IMR-90 (cell line): ENCODE measurements around the gene PLA2G4B. TPM values are rescaled to one million over a fixed set of nuclear protein-coding genes. Genes with fewer than 3 reads are reported as not detected.

Source experiments
- ATAC-seq: fragments of 200-7000 bp; cut with Tn5 transposase; 2 replicates; pipeline ENCODE4 v1.9.1; 2020; ENCODE audit warnings: low read depth, mild to moderate bottlenecking, moderate library complexity
- BruUV-seq: library from RNA; stranded (reverse); fragments of 400-500 nt; replicated peaks from 2 replicates; lab custom pipeline; 2021; lab: Mats Ljungman, UMichigan
- CTCF ChIA-PET: fragments of 300-600 bp; formaldehyde crosslinking; extraction: SDS; loops from one replicate; lab custom pipeline; 2021; ENCODE audit warnings: antibody characterized with exemption; lab: Yijun Ruan, JAX
- POLR2A ChIA-PET: fragments of 300-600 bp; sonication (Branson Sonifier 250); formaldehyde crosslinking; loops from one replicate; lab custom pipeline; 2022; ENCODE audit warnings: antibody characterized with exemption; ENCODE audit not compliant: unreplicated experiment; lab: Charles Lee
- DNase-seq: peaks from one replicate; pipeline ENCODE4 v3.0.0; 2013
- H2AFZ ChIP-seq: replicated peaks from 2 replicates; pipeline ENCODE3; 2013; ENCODE audit warnings: low read length, mild to moderate bottlenecking; ENCODE audit not compliant: poor library complexity
- H2AK5ac ChIP-seq: 2 replicates; pipeline ENCODE4 v1.6.1; 2013; ENCODE audit warnings: low read depth, low read length, inconsistent platforms
- H2AK9ac ChIP-seq: replicated peaks from 2 replicates; pipeline ENCODE3; 2013; ENCODE audit warnings: mild to moderate bottlenecking, low read depth, low read length, moderate library complexity; ENCODE audit not compliant: poor library complexity
- H2BK120ac ChIP-seq: 2 replicates; pipeline ENCODE4 v1.6.1; 2013; ENCODE audit warnings: low read depth, low read length, inconsistent platforms
- H2BK15ac ChIP-seq: 3 replicates; pipeline ENCODE4 v1.6.1; 2013; ENCODE audit warnings: low read depth, low read length, inconsistent platforms
- H2BK20ac ChIP-seq: 2 replicates; pipeline ENCODE4 v1.6.1; 2013; ENCODE audit warnings: low read depth, mild to moderate bottlenecking, inconsistent platforms, low read length, moderate library complexity
- H2BK5ac ChIP-seq: 2 replicates; pipeline ENCODE4 v1.6.1; 2013; ENCODE audit warnings: mild to moderate bottlenecking, low read depth, low read length, inconsistent platforms; ENCODE audit not compliant: poor library complexity, severe bottlenecking
- H3K14ac ChIP-seq: replicated peaks from 2 replicates; pipeline ENCODE4 v1.6.1; 2013; ENCODE audit warnings: low read depth, low read length, inconsistent platforms
- H3K18ac ChIP-seq: 2 replicates; pipeline ENCODE4 v1.6.1; 2013; ENCODE audit warnings: low read depth, low read length, control low read depth
- H3K23ac ChIP-seq: 2 replicates; pipeline ENCODE4 v1.6.1; 2013; ENCODE audit warnings: low read depth, low read length, inconsistent platforms
- H3K27ac ChIP-seq: 2 replicates; pipeline ENCODE4 v1.5.1; 2013; ENCODE audit warnings: mild to moderate bottlenecking, control low read depth, low read length; ENCODE audit not compliant: insufficient read depth
- H3K27me3 ChIP-seq: 2 replicates; pipeline ENCODE4 v1.6.1; 2013; ENCODE audit warnings: low read length; ENCODE audit not compliant: control insufficient read depth, insufficient read depth
- H3K36me3 ChIP-seq: 2 replicates; pipeline ENCODE4 v1.6.1; 2013; ENCODE audit warnings: low read length, mixed read lengths; ENCODE audit not compliant: control insufficient read depth, insufficient read depth
- H3K4ac ChIP-seq: 2 replicates; pipeline ENCODE4 v1.6.1; 2013; ENCODE audit warnings: low read depth, low read length, inconsistent platforms
- H3K4me1 ChIP-seq: 2 replicates; pipeline ENCODE4 v1.6.1; 2013; ENCODE audit warnings: low read length, mixed read lengths; ENCODE audit not compliant: control insufficient read depth, insufficient read depth
- H3K4me2 ChIP-seq: 2 replicates; pipeline ENCODE4 v1.6.1; 2013; ENCODE audit warnings: low read depth, mild to moderate bottlenecking, control low read depth, low read length, moderate library complexity
- H3K4me3 ChIP-seq: 2 replicates; pipeline ENCODE4 v1.5.1; 2013; ENCODE audit warnings: low read depth, mild to moderate bottlenecking, control low read depth, low read length, moderate library complexity; ENCODE audit not compliant: insufficient read depth
- H3K56ac ChIP-seq: 2 replicates; pipeline ENCODE4 v1.6.1; 2013; ENCODE audit warnings: low read length, inconsistent platforms; ENCODE audit not compliant: insufficient read depth; ENCODE audit errors: extremely low read depth
- H3K79me1 ChIP-seq, 2 experiments: 2 replicates each; pipeline ENCODE4 v1.6.1; 2013; ENCODE audit warnings: low read length in 2 of 2, inconsistent platforms in 1 of 2, low read depth in 1 of 2
- H3K9ac ChIP-seq: 2 replicates; pipeline ENCODE4 v1.6.1; 2013; ENCODE audit warnings: low read depth, low read length, control low read depth
- H3K9me1 ChIP-seq: 2 replicates; pipeline ENCODE4 v1.6.1; 2013; ENCODE audit warnings: low read length, inconsistent platforms; ENCODE audit not compliant: insufficient read depth
- H3K9me3 ChIP-seq: 2 replicates; pipeline ENCODE4 v1.6.1; 2013; ENCODE audit warnings: low read length; ENCODE audit not compliant: control insufficient read depth, insufficient read depth
- H4K20me1 ChIP-seq: 2 replicates; pipeline ENCODE4 v1.6.1; 2013; ENCODE audit warnings: low read length, inconsistent platforms; ENCODE audit not compliant: insufficient read depth
- H4K5ac ChIP-seq: 2 replicates; pipeline ENCODE4 v1.6.1; 2013; ENCODE audit warnings: mild to moderate bottlenecking, low read depth, low read length, control low read depth
- H4K8ac ChIP-seq, 2 experiments: 2 replicates each; pipeline ENCODE4 v1.6.1; 2013; ENCODE audit warnings: low read depth in 2 of 2, low read length in 2 of 2, control low read depth in 1 of 2, inconsistent platforms in 1 of 2
- H4K91ac ChIP-seq: 2 replicates; pipeline ENCODE4 v1.6.1; 2013; ENCODE audit warnings: low read depth, low read length, inconsistent platforms; ENCODE audit not compliant: insufficient read depth
- CEBPB ChIP-seq: IDR thresholded peaks from 2 replicates; pipeline ENCODE4 v1.6.1; 2012; ENCODE audit warnings: low read depth, low read length, improper control_type of control experiment
- MAFK ChIP-seq: IDR thresholded peaks from 2 replicates; pipeline ENCODE4 v1.6.1; 2012; ENCODE audit warnings: low read depth, low read length, improper control_type of control experiment
- MXI1 ChIP-seq: IDR thresholded peaks from 2 replicates; pipeline ENCODE4 v1.6.1; 2012; ENCODE audit warnings: low read depth, mild to moderate bottlenecking, low read length, moderate library complexity, borderline replicate concordance
- NFE2L2 ChIP-seq: fragments of 150-350 bp; IDR thresholded peaks from 2 replicates; pipeline ENCODE4 v1.6.1; 2016; ENCODE audit warnings: low read depth, mild to moderate bottlenecking, low read length
- RCOR1 ChIP-seq: IDR thresholded peaks from 2 replicates; pipeline ENCODE4 v1.6.1; 2012; ENCODE audit warnings: mild to moderate bottlenecking, low read length, improper control_type of control experiment; ENCODE audit not compliant: insufficient replicate concordance
- WGBS, 2 experiments: methylation state at CpG; one replicate each; pipeline versions ENCODE4 v1.1.5 to v1.1.7; 2013; ENCODE audit warnings: missing lambda C conversion rate in 2 of 2; ENCODE audit not compliant: insufficient read length in 1 of 2; ENCODE audit errors: extremely low coverage in 2 of 2; 5-methylcytosine and 5-hydroxymethylcytosine counted together
- dilution Hi-C: fragments of 300-500 bp; cut with HindIII; formaldehyde crosslinking; loops from one replicate; pipeline ENCODE4 v1.14.3; 2018; ENCODE audit warnings: low sequenced_read_pairs; ENCODE audit not compliant: unreplicated experiment
- in situ Hi-C: fragments of 300-500 bp; cut with MboI; formaldehyde crosslinking; loops from 3 replicates; pipeline ENCODE4 v1.14.3; 2019; ENCODE audit warnings: low sequenced_read_pairs, inconsistent platforms, mixed read lengths
- intact Hi-C: fragments of 100-400 bp; cut with micrococcal nuclease; formaldehyde crosslinking; loops from 2 replicates; pipeline ENCODE4 v1.10.0; 2022
- polyA plus RNA-seq, 3 experiments: library from polyadenylated mRNA; depleted of rRNA; stranded (reverse); fragments of >200 nt; gene quantifications; 2 replicates each; pipeline ENCODE4 v1.2.3, GENCODE V29; 2012; ENCODE audit warnings: low replicate concordance in 1 of 3
- total RNA-seq: library from RNA; depleted of rRNA; stranded (reverse); fragments of >200 nt; gene quantifications from 2 replicates; pipeline ENCODE4 v1.2.3, GENCODE V29; 2012

PLA2G4B gene
- total and polyA plus RNA-seq, 2 of the 4 experiments (the other 2 are of a cell fraction) = 0.18 to 3.1 TPM

DNA sequence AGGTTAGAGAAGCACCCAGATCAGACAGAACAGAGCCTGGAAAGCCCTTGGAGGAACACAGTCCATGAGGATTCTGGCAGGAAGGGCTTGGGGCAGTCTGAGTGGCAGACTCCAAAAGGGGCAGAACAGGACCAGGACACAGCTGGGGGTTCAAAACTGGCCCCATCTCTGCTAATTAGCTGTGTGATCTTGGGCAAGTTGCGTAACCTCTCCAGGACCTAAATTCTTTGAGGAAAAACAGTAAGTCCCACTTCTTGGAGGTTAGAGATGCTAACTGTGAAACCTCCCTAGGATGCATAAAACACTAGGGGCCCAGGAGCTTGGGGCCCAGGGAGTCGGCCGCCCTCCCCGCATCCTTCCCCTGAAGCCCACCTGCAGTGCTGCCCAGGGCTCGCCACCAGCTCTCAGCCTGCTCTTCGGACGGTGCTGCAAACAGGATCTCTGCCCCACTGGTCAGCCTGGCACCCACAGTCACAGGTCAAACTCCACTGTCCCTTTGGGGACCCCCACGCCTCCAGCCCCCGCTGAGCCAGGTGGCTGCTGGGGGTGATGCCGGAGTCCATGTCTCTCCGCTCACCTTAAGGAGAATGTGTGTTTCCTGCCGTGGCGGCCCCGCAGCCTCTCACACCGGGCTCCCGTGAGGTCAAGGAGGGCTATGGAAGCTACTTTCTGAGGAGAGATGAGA, 12.0 kb downstream of the PLA2G4B start:
- intact Hi-C loops (no loop called here), in situ Hi-C loops (no loop called here), dilution Hi-C loops (no loop called here)
- H4K8ac ChIP-seq = no peak overlapping the region
- 79% methylated on average over 7 of the region's 16 CpGs; no CpG with 5 or more reads in 1 of the 2 experiments for WGBS, 2 experiments
- H3K4me2 ChIP-seq = no peak overlapping the region
- no peak overlapping the region for H3K18ac ChIP-seq
- H3K56ac ChIP-seq = no peak overlapping the region
- H3K9me1 ChIP-seq = no peaks in the 10 kb centered on the region
- no peak overlapping the region for H2BK15ac ChIP-seq
- H2AK9ac ChIP-seq = no peak overlapping the region
- peaks cover 19% of the 10 kb centered on the region; the same call in 1 of the 2 replicates for H3K27me3 ChIP-seq
- ChIA-PET CTCF (no interaction called here), POLR2A (no interaction called here)
- no peak overlapping the region for H2BK120ac ChIP-seq
- H4K5ac ChIP-seq = no peak overlapping the region
- peaks cover 16% of the 10 kb centered on the region for H3K36me3 ChIP-seq
- H4K20me1 ChIP-seq = no peaks in the 10 kb centered on the region
- no peak overlapping the region for H3K14ac ChIP-seq
- no peaks in the 10 kb centered on the region for H3K9me3 ChIP-seq
- H2AFZ ChIP-seq = no peak overlapping the region
- H2BK5ac ChIP-seq = no peak overlapping the region
- H2BK20ac ChIP-seq = no peak overlapping the region
- ATAC-seq (no peak), DNase-seq (no peak)
- no peak overlapping the region for H2AK5ac ChIP-seq
- no peak overlapping the region for H3K4ac ChIP-seq
- H3K23ac ChIP-seq = no peak overlapping the region
- H4K91ac ChIP-seq = no peak overlapping the region
- no peak overlapping the region for H3K4me3 ChIP-seq
- no peak overlapping the region for H3K27ac ChIP-seq
- TF ChIP-seq NFE2L2 = no peak
- TF ChIP-seq CEBPB = peak; percentile 85
- TF ChIP-seq RCOR1 = no peak
- TF ChIP-seq MXI1 = no peak
- TF ChIP-seq MAFK = no peak
- no peaks in the 10 kb centered on the region; the same call in 1 of the 2 replicates for H3K4me1 ChIP-seq
- H3K79me1 ChIP-seq = no peaks in the 10 kb centered on the region
- BruUV-seq = no TSS peak
- H3K9ac ChIP-seq = no peak overlapping the region
